Measurements from ENCODE around the gene CLSTN3. TPM values are rescaled to one million over a fixed set of nuclear protein-coding genes. Genes with fewer than 3 reads are reported as not detected.

The CLSTN3 gene
- total and polyA plus RNA-seq, 2 of the 13 experiments (the other 11 are each of a cell fraction or from before 2014, with no cell fraction given), result 26.2 to 94.1 TPM

DNA sequence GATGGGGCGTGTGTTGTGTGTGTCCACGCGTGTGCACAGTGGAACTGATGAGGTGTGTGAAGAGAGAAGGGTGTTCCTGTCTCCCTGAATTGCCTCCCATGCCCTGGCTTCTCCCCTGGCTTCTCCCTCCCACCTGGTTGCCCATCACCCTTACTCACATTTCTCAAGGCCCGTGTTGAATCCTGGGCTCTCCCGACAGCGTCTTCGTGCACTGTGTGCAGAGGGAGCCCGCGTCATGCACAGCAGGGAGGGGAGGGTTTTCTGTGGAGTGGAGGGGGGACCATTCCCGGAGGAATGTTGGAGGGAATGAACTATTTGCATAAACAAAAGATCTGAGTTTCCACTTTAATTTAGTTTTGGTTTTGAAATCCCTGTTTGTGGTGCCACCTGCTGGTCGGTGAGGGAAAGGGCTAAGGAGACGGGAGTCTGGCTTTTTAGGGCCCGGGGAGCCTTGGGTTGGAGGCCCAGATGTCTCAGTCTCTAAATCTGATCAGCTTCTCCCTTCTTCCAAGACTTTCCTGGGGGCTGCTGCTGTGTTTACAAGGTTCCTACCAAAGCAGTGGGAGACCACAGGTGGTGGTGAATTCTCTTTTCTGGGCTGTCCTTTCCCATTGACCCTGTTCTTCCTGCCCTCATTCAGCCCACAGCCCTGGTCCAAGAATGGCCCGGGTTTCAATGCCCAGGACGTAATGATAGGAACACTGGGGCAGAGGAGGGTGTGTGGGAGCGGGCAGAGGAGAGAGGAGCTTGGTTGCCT lies 37.8 kb upstream of the CLSTN3 start, which contains the start of gene C1R:
Gene C1R, minus strand, starts transcription at position 217 of the 757 bp plus-strand sequence. Its CDS starts 57 bp downstream, at position 160.
- POLR2A ChIA-PET, result interaction anchor here (1.0 to 2.7 kb wide), 3 partner anchors 16 to 148 kb away, joined by 4 to 9 read pairs (median 6); partner anchors contain the start of genes C12orf57, C1S and RNU7-1
- ATAC-seq, result peak; percentile 52
- Histone ChIP-seq H3K9me3 (ENCODE audit: low read length) (no peaks in the 10 kb centered on the region), H3K79me2 (ENCODE audit: insufficient read depth, low read length) (no peaks in the 10 kb centered on the region), H3K4me2 (ENCODE audit: low read depth, low read length) (peak within 1 kb of the TSS; percentile 73), H3K36me3 (replicated peaks in 1 of 2; ENCODE audit: control insufficient read depth in 1 of 2, insufficient read depth in 2 of 2, low read length in 2 of 2) (no peaks in the 10 kb centered on the region), H3K4me3 (replicated peaks in 1 of 3; ENCODE audit: insufficient read depth in 1 of 3, low read depth in 2 of 3, low read length in 3 of 3) (peak within 1 kb of the TSS; percentile 53 to 68 (median 53); a peak in 5 of 6 replicates), H3K9ac (ENCODE audit: insufficient read depth, low read depth, low read length) (peak within 1 kb of the TSS; percentile 13; the same call in 1 of the 2 replicates), H3K27ac (ENCODE audit: extremely low read length, insufficient read depth, low read length) (no peak within 1 kb of the TSS), H2AFZ (ENCODE audit: low read length) (no peak within 1 kb of the TSS), H3K27me3 (ENCODE audit: control insufficient read depth in 1 of 2, insufficient read depth in 2 of 2, low read length in 2 of 2) (peaks cover 0 to 2% of the 10 kb centered on the region in 2 experiments; a peak in 1 of 5 replicates), H4K20me1 (ENCODE audit: insufficient read depth, low read length) (no peaks in the 10 kb centered on the region; the same call in 1 of the 2 replicates), H3K4me1 (ENCODE audit: insufficient read depth, low read length) (peaks cover 27% of the 10 kb centered on the region)
- CTCF ChIA-PET (ENCODE audit: low intra/inter-chr PET ratio, low total read pairs), result interaction anchor here (0.7 to 5.0 kb wide), 8 partner anchors 10 to 148 kb away, joined by 3 to 45 read pairs (median 4); partner anchors contain the start of genes C12orf57, C1RL, C1S and LPCAT3
- DNase-seq (ENCODE audit: low spot score), result peak; percentile 48
- intact Hi-C loops (cut with micrococcal nuclease; ENCODE audit: unreplicated experiment), result loop anchor here (1.0 to 2.0 kb wide), 3 partner anchors 16 to 148 kb away; partner anchors contain the start of genes C12orf57, C1RL and C1S
- BruUV-seq (replicated peaks), result no TSS peak
- in situ Hi-C loops (cut with HindIII; ENCODE audit: extremely low pct_ligation_motif_present, low pct_unique_long_range_greater_than_20kb), result loop anchor here (5.0 kb wide), 1 partner anchor 35 kb away; no protein-coding TSS in a partner anchor
- WGBS (ENCODE audit: low lambda C conversion rate), result 10% methylated on average over 16 of the region's 16 CpGs
- FAIRE-seq, result peak; percentile 76
- TF ChIP-seq RXRA (CRISPR knock-in tag; IDR thresholded peaks at IDR 0.05) (no peak), ZNF253 (CRISPR knock-in tag; IDR thresholded peaks at IDR 0.05; ENCODE audit: borderline replicate concordance) (0 out of 2 replicates have a peak, but pooled peaks have one; percentile 35), JDP2 (CRISPR knock-in tag; IDR thresholded peaks at IDR 0.05; ENCODE audit: borderline replicate concordance) (no peak), RAD51 (IDR thresholded peaks at IDR 0.05; ENCODE audit: borderline replicate concordance) (no peak), SMC3 (IDR thresholded peaks at IDR 0.05; ENCODE audit: low read length) (peak; percentile 83), ZNF333 (CRISPR knock-in tag; IDR thresholded peaks at IDR 0.05; ENCODE audit: borderline replicate concordance) (0 out of 2 replicates have a peak, but pooled peaks have one; percentile 31), SOX6 (IDR thresholded peaks at IDR 0.05) (no peak), SOX6 (CRISPR knock-in tag; IDR thresholded peaks at IDR 0.05) (peak; percentile 29; the same call in 1 of the 2 replicates)
- TF ChIP-seq, protein P1, sequence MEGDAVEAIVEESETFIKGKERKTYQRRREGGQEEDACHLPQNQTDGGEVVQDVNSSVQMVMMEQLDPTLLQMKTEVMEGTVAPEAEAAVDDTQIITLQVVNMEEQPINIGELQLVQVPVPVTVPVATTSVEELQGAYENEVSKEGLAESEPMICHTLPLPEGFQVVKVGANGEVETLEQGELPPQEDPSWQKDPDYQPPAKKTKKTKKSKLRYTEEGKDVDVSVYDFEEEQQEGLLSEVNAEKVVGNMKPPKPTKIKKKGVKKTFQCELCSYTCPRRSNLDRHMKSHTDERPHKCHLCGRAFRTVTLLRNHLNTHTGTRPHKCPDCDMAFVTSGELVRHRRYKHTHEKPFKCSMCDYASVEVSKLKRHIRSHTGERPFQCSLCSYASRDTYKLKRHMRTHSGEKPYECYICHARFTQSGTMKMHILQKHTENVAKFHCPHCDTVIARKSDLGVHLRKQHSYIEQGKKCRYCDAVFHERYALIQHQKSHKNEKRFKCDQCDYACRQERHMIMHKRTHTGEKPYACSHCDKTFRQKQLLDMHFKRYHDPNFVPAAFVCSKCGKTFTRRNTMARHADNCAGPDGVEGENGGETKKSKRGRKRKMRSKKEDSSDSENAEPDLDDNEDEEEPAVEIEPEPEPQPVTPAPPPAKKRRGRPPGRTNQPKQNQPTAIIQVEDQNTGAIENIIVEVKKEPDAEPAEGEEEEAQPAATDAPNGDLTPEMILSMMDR (CRISPR knock-in tag; IDR thresholded peaks at IDR 0.05), result peak; percentile 86
- TF ChIP-seq, protein P2, sequence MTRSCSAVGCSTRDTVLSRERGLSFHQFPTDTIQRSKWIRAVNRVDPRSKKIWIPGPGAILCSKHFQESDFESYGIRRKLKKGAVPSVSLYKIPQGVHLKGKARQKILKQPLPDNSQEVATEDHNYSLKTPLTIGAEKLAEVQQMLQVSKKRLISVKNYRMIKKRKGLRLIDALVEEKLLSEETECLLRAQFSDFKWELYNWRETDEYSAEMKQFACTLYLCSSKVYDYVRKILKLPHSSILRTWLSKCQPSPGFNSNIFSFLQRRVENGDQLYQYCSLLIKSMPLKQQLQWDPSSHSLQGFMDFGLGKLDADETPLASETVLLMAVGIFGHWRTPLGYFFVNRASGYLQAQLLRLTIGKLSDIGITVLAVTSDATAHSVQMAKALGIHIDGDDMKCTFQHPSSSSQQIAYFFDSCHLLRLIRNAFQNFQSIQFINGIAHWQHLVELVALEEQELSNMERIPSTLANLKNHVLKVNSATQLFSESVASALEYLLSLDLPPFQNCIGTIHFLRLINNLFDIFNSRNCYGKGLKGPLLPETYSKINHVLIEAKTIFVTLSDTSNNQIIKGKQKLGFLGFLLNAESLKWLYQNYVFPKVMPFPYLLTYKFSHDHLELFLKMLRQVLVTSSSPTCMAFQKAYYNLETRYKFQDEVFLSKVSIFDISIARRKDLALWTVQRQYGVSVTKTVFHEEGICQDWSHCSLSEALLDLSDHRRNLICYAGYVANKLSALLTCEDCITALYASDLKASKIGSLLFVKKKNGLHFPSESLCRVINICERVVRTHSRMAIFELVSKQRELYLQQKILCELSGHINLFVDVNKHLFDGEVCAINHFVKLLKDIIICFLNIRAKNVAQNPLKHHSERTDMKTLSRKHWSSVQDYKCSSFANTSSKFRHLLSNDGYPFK (CRISPR knock-in tag; IDR thresholded peaks at IDR 0.05; ENCODE audit: borderline replicate concordance), result no peak
- TF ChIP-seq, protein P3, sequence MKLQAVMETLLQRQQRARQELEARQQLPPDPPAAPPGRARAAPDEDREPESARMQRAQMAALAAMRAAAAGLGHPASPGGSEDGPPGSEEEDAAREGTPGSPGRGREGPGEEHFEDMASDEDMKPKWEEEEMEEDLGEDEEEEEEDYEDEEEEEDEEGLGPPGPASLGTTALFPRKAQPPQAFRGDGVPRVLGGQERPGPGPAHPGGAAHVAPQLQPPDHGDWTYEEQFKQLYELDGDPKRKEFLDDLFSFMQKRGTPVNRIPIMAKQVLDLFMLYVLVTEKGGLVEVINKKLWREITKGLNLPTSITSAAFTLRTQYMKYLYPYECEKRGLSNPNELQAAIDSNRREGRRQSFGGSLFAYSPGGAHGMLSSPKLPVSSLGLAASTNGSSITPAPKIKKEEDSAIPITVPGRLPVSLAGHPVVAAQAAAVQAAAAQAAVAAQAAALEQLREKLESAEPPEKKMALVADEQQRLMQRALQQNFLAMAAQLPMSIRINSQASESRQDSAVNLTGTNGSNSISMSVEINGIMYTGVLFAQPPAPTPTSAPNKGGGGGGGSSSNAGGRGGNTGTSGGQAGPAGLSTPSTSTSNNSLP (IDR thresholded peaks at IDR 0.05; ENCODE audit: low read depth, low read length), result peak; percentile 42; the same call in 1 of the 2 replicates
- TF ChIP-seq, protein P4, sequence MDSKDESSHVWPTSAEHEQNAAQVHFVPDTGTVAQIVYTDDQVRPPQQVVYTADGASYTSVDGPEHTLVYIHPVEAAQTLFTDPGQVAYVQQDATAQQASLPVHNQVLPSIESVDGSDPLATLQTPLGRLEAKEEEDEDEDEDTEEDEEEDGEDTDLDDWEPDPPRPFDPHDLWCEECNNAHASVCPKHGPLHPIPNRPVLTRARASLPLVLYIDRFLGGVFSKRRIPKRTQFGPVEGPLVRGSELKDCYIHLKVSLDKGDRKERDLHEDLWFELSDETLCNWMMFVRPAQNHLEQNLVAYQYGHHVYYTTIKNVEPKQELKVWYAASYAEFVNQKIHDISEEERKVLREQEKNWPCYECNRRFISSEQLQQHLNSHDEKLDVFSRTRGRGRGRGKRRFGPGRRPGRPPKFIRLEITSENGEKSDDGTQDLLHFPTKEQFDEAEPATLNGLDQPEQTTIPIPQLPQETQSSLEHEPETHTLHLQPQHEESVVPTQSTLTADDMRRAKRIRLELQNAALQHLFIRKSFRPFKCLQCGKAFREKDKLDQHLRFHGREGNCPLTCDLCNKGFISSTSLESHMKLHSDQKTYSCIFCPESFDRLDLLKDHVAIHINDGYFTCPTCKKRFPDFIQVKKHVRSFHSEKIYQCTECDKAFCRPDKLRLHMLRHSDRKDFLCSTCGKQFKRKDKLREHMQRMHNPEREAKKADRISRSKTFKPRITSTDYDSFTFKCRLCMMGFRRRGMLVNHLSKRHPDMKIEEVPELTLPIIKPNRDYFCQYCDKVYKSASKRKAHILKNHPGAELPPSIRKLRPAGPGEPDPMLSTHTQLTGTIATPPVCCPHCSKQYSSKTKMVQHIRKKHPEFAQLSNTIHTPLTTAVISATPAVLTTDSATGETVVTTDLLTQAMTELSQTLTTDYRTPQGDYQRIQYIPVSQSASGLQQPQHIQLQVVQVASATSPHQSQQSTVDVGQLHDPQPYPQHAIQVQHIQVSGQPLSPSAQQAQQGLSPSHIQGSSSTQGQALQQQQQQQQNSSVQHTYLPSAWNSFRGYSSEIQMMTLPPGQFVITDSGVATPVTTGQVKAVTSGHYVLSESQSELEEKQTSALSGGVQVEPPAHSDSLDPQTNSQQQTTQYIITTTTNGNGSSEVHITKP (CRISPR knock-in tag; IDR thresholded peaks at IDR 0.05; ENCODE audit: low read depth), result 0 out of 2 replicates have a peak, but pooled peaks have one; percentile 8

Data from HepG2 (cell line).